Esophagus muscularis mucosa (tissue), 3 donors: ENCODE measurements around the gene ANXA6.

Experiments
- CTCF ChIP-seq, 3 experiments: fragments of 200-600 bp in 2 of 3; fragments of 450-650 bp in 1 of 3; sonication (generic) in 2 of 3; IDR thresholded peaks; one replicate each; pipeline ENCODE4 v1.5.1; 2017 to 2019; ENCODE audit warnings: antibody characterized with exemption in 3 of 3, mild to moderate bottlenecking in 2 of 3, moderate library complexity in 1 of 3
- POLR2A ChIP-seq: fragments of 450-650 bp; IDR thresholded peaks from one replicate; pipeline ENCODE4 v1.6.1; 2017; ENCODE audit warnings: antibody characterized with exemption, moderate library complexity, mild to moderate bottlenecking, low read depth
- POLR2AphosphoS5 ChIP-seq, 2 donors: sonication (generic); formaldehyde crosslinking; IDR thresholded peaks; one replicate each; pipeline ENCODE4 v1.6.1; 2017; ENCODE audit warnings: antibody characterized with exemption in 2 of 2

GRCh38 chr5:151087486-151087885, 70.1 kb downstream of the ANXA6 start:
- TF ChIP-seq CTCF (IDR thresholded peaks at IDR 0.05) (no peak), POLR2AphosphoS5 (IDR thresholded peaks at IDR 0.05) (no peak), POLR2A (no peak)
